GM12872 (cell line): Measurements from ENCODE around the gene NOXO1.

ENCODE experiments used
- CTCF ChIP-seq: IDR thresholded peaks from 3 replicates; pipeline ENCODE4 v1.5.1; 2011; ENCODE audit warnings: low read depth, mild to moderate bottlenecking, low read length, moderate library complexity; ENCODE audit not compliant: insufficient read depth

The NOXO1 gene

DNA sequence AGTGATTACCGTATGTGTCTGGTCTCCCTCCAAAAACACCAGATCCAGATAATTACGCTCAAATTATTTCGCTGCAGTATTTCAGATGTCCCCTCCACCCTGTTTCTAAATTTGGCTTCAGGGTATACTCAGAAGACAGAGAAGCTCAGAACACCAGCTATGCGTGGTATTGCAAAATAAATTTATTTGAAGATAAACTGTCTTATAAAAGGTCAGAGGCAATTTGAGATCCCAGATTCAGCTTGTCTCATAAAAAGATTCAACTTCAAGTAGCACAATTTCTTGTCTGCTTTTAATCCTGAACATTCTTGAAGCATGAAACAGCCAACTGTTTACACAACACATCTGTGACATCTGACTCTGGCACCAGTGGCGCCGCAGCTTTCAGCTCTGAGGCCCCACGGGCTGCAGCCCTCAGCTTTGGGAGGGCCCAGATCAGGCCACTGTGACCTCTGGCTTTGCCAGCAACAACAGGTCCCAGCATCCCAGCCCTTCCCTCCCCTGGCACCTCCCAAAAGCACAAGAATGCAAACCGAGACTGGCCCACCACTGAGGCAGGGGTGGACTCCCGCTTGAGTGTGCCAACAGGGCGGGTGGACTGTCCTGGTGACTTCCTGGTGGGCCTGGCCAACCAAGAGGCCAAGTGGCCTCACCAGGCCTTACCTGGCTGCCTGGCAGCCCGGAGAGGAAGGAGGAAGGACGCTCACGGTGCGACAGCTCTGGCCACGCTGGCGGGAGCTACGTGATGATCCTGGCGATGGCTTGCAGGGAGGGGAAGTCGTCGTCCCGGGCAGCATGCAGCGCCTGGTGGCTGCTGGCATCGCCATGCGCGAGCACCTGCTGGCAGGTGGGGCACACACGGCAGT, 16.5 kb upstream of the NOXO1 start:
- no peak for TF ChIP-seq CTCF

GRCh38 chr16:1993731-1994131, 12.5 kb upstream of the NOXO1 start:
- no peak for TF ChIP-seq CTCF

DNA sequence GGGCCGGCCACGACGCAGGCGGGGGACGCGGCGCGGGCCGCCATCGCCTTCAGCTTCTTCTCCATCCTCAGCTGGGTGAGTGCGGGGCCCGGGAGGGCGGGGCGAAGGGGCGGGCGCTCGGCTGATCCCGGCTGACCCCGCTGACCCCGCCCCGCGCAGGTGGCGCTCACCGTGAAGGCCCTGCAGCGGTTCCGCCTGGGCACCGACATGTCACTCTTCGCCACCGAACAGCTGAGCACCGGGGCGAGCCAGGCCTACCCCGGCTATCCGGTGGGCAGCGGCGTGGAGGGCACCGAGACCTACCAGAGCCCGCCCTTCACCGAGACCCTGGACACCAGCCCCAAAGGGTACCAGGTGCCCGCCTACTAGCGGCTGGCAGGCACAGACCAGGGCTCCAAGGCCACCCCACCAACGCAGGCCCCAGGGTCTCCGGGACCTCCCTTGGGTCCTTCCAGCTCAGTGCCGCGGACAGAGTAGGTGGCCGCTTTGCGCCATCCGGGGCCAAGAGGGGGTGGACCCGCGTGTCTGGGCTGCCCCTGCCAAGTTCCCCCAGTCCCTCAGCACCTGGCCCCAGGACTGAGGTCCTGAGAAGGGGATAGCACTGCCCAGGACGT, 11.5 kb upstream of the NOXO1 start:
- no peak for TF ChIP-seq CTCF

GRCh38 chr16:1991948-1992703, 10.9 kb upstream of the NOXO1 start:
- TF ChIP-seq CTCF, result no peak

DNA sequence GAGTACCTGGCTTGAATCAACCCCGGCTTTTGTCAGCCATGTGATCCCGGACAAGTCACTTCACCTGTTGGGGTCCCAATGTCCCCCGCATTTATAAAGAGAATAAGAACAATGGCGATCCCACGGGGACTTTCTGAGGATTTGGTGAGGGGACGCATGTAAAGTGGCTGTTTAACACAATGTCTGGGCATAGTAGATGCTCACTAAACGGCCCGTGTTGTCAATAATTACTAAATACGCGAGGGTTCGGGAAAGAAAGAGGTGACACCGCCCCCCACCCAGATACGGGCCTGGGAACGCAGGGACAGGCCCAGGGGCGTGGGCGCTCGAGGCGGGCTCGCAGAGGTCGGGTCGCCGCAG, 10.3 kb upstream of the NOXO1 start:
- TF ChIP-seq CTCF, result no peak

GRCh38 chr16:1991135-1991551, 9.9 kb upstream of the NOXO1 start:
- no peak for TF ChIP-seq CTCF
